Naive thymus-derived CD4-positive, alpha-beta T cell (primary cell): Measurements from ENCODE around the gene SPRTN. TPM values are rescaled to one million over a fixed set of nuclear protein-coding genes. Genes with fewer than 3 reads are reported as not detected.

Experiments used
- ATAC-seq: fragments of 150-1000 bp; cut with Tn5 transposase; 2 replicates; pipeline ENCODE4 v1.10.0; 2021; ENCODE audit warnings: mild to moderate bottlenecking, moderate library complexity
- CTCF ChIA-PET: fragments of 350-600 bp; sonication (Branson Sonifier 250); formaldehyde crosslinking; loops from one replicate; lab custom pipeline; 2021; ENCODE audit warnings: antibody characterized with exemption; lab: Charles Lee
- POLR2A ChIA-PET: fragments of 350-600 bp; sonication (Branson Sonifier 250); formaldehyde crosslinking; loops from one replicate; lab custom pipeline; 2021; ENCODE audit warnings: antibody characterized with exemption, inconsistent platforms; lab: Charles Lee
- DNase-seq, 9 donors: peaks; one replicate each; pipeline versions ENCODE4 v3.0.0 to v3.0.0-alpha.2; 2020 to 2022; ENCODE audit warnings: mixed read lengths in 1 of 9
- H3K27ac ChIP-seq: one replicate; pipeline ENCODE4 v1.7.0; 2013; ENCODE audit warnings: mild to moderate bottlenecking, low read depth, low read length, moderate library complexity
- H3K27me3 ChIP-seq, 2 donors: one replicate each; pipeline ENCODE4 v1.7.0; 2013; ENCODE audit warnings: low read length in 2 of 2, mild to moderate bottlenecking in 2 of 2, moderate library complexity in 2 of 2; ENCODE audit not compliant: control insufficient read depth in 2 of 2, insufficient read depth in 2 of 2
- H3K36me3 ChIP-seq, 3 experiments: 1 replicate in 2 of 3; 2 replicates in 1 of 3; pipeline ENCODE4 v1.7.0; 2013; ENCODE audit warnings: low read length in 3 of 3, mild to moderate bottlenecking in 3 of 3, moderate library complexity in 1 of 3; ENCODE audit not compliant: insufficient read depth in 3 of 3, control insufficient read depth in 2 of 3
- H3K4me1 ChIP-seq, 2 donors: one replicate each; pipeline ENCODE4 v1.7.0; 2013; ENCODE audit warnings: low read length in 2 of 2, mild to moderate bottlenecking in 2 of 2, moderate library complexity in 1 of 2; ENCODE audit not compliant: control insufficient read depth in 2 of 2, insufficient read depth in 2 of 2
- H3K4me3 ChIP-seq: 2 replicates; pipeline ENCODE4 v1.7.0; 2013; ENCODE audit warnings: mild to moderate bottlenecking, low read length
- H3K9me3 ChIP-seq, 3 experiments: 1 replicate in 2 of 3; 2 replicates in 1 of 3; pipeline ENCODE4 v1.7.0; 2013; ENCODE audit warnings: low read length in 3 of 3; ENCODE audit not compliant: control insufficient read depth in 2 of 3
- H3K27ac Mint-ChIP-seq, 9 donors: one replicate each; pipeline ENCODE4 v1.8.0; 2020 to 2022; ENCODE audit warnings: mixed read lengths in 9 of 9, mild to moderate bottlenecking in 8 of 9, moderate library complexity in 5 of 9, inconsistent platforms in 2 of 9
- H3K27me3 Mint-ChIP-seq, 5 donors: one replicate each; pipeline ENCODE4 v1.8.0; 2021 to 2022; ENCODE audit warnings: mixed read lengths in 5 of 5, mild to moderate bottlenecking in 1 of 5
- H3K36me3 Mint-ChIP-seq, 5 donors: one replicate each; pipeline ENCODE4 v1.8.0; 2020 to 2022; ENCODE audit warnings: mixed read lengths in 5 of 5, mild to moderate bottlenecking in 3 of 5, inconsistent platforms in 1 of 5
- H3K4me1 Mint-ChIP-seq, 7 donors: one replicate each; pipeline ENCODE4 v1.8.0; 2020 to 2022; ENCODE audit warnings: mixed read lengths in 7 of 7, mild to moderate bottlenecking in 3 of 7, inconsistent platforms in 1 of 7
- H3K4me3 Mint-ChIP-seq, 10 donors: one replicate each; pipeline ENCODE4 v1.8.0; 2020 to 2022; ENCODE audit warnings: mild to moderate bottlenecking in 10 of 10, mixed read lengths in 10 of 10, moderate library complexity in 6 of 10, inconsistent platforms in 2 of 10
- H3K9me3 Mint-ChIP-seq, 11 donors: one replicate each; pipeline ENCODE4 v1.8.0; 2020 to 2022; ENCODE audit warnings: mixed read lengths in 11 of 11, mild to moderate bottlenecking in 4 of 11, inconsistent platforms in 1 of 11, moderate library complexity in 1 of 11
- intact Hi-C, 2 donors: fragments of 100-400 bp; cut with micrococcal nuclease; formaldehyde crosslinking; loops; one replicate each; pipeline ENCODE4 v1.15.1; 2023
- polyA plus RNA-seq, 2 donors: library from polyadenylated mRNA; unstranded; fragments of 300-500 nt; fragmentation: Illumina TruSeq; gene quantifications; one replicate each; pipeline ENCODE4 v1.2.3, GENCODE V29; 2021
- total RNA-seq, 6 experiments: library from RNA in 5 of 6; stranded (reverse) in 5 of 6; gene quantifications; 1 replicate in 5 of 6; 2 replicates in 1 of 6; pipeline ENCODE4 v1.2.3 and lab custom pipeline; 2021 to 2026

SPRTN gene
- total and polyA plus RNA-seq, 7 experiments from 2014 or later, result 12.5 to 25.7 (median 17.0) TPM

GRCh38 chr1:231395076-231395997, 57.2 kb downstream of the SPRTN start:
- CTCF ChIA-PET, result no interaction called here
- no peak overlapping the region for H3K27ac ChIP-seq
- POLR2A ChIA-PET, result no interaction called here
- H3K4me3 Mint-ChIP-seq, result peak overlapping the region in 2 of 10 donors; percentile 14 to 41
- no peaks in the 10 kb centered on the region for H3K36me3 ChIP-seq
- H3K9me3 Mint-ChIP-seq, result no peaks in the 10 kb centered on the region
- H3K4me1 Mint-ChIP-seq, result peaks cover 50 to 88% (median 83%) of the 10 kb centered on the region in 7 donors
- H3K27me3 Mint-ChIP-seq, result no peaks in the 10 kb centered on the region
- H3K9me3 ChIP-seq, result no peaks in the 10 kb centered on the region
- no peak for ATAC-seq
- DNase-seq, result no peak
- intact Hi-C loops, result no loop called here
- H3K27me3 ChIP-seq, result no peaks in the 10 kb centered on the region
- H3K36me3 Mint-ChIP-seq, result peaks cover 0 to 24% (median 10%) of the 10 kb centered on the region in 5 donors
- no peak overlapping the region for H3K4me3 ChIP-seq
- H3K27ac Mint-ChIP-seq, result peak overlapping the region in 2 of 9 donors; percentile 9 to 42
- H3K4me1 ChIP-seq, result peaks cover 3 to 4% of the 10 kb centered on the region in 2 donors

- Histone ChIP-seq H3K9me3 (no peaks in the 10 kb centered on the region), H3K27me3 (no peaks in the 10 kb centered on the region), H3K4me1 (peaks cover 3 to 4% of the 10 kb centered on the region in 2 donors), H3K36me3 (no peaks in the 10 kb centered on the region), H3K4me3 (no peak overlapping the region), H3K27ac (no peak overlapping the region)
- no peak for DNase-seq
- Mint-ChIP-seq H3K9me3 (no peaks in the 10 kb centered on the region), H3K27ac (peak overlapping the region in 2 of 9 donors; percentile 26 to 42), H3K4me1 (peaks cover 44 to 88% (median 80%) of the 10 kb centered on the region in 7 donors), H3K4me3 (peak overlapping the region in 3 of 10 donors; percentile 14 to 41 (median 33)), H3K27me3 (no peaks in the 10 kb centered on the region), H3K36me3 (peaks cover 0 to 23% (median 8%) of the 10 kb centered on the region in 5 donors)
- intact Hi-C loops, result no loop called here
- ATAC-seq, result no peak
- ChIA-PET CTCF (no interaction called here), POLR2A (no interaction called here)
These were observed 57.9 kb downstream of the SPRTN start for GRCh38 chr1:231395998-231396390.

DNA sequence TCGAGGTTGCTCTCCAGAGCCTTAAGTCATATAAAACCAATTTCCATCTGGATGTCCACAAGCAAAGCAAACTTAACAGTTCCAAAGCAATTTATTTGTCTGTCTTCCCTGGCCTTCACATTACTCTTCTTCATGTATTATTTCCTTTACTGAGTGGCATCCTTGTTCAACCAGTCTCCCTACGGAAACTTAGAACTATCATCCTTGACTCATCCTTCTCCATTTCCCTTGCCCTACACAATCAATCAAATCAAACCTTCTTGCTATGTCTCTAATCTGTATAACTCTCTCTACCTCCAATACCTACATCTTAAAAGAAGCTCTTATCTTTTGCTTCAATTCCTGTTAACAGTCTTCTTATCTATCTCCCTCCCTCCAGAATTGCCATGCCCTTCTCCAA, 58.5 kb downstream of the SPRTN start:
- H3K4me1 ChIP-seq, result peaks cover 3 to 4% of the 10 kb centered on the region in 2 donors
- H3K4me3 Mint-ChIP-seq, result peak overlapping the region in 1 of 10 donors; percentile 18
- ATAC-seq, result no peak
- DNase-seq, result no peak
- peaks cover 41 to 90% (median 81%) of the 10 kb centered on the region in 7 donors for H3K4me1 Mint-ChIP-seq
- peak overlapping the region in 2 of 9 donors; percentile 0 to 28 for H3K27ac Mint-ChIP-seq
- H3K36me3 Mint-ChIP-seq, result peaks cover 0 to 23% (median 8%) of the 10 kb centered on the region in 5 donors
- H3K27me3 Mint-ChIP-seq, result no peaks in the 10 kb centered on the region
- POLR2A ChIA-PET, result no interaction called here
- CTCF ChIA-PET, result no interaction called here
- no peak overlapping the region for H3K27ac ChIP-seq
- no peaks in the 10 kb centered on the region for H3K36me3 ChIP-seq
- intact Hi-C loops, result no loop called here
- H3K4me3 ChIP-seq, result no peak overlapping the region
- H3K9me3 ChIP-seq, result no peaks in the 10 kb centered on the region
- H3K9me3 Mint-ChIP-seq, result no peaks in the 10 kb centered on the region
- no peaks in the 10 kb centered on the region for H3K27me3 ChIP-seq

GRCh38 chr1:231397886-231398671, 60.0 kb downstream of the SPRTN start:
- Histone ChIP-seq H3K27me3 (no peaks in the 10 kb centered on the region), H3K9me3 (no peaks in the 10 kb centered on the region), H3K4me1 (peaks cover 0 to 4% of the 10 kb centered on the region in 2 donors), H3K36me3 (no peaks in the 10 kb centered on the region), H3K4me3 (no peak overlapping the region), H3K27ac (no peak overlapping the region)
- H3K4me3 Mint-ChIP-seq, result peak overlapping the region in 1 of 10 donors; percentile 11
- H3K36me3 Mint-ChIP-seq, result peaks cover 0 to 17% (median 4%) of the 10 kb centered on the region in 5 donors
- intact Hi-C loops, result no loop called here
- no peaks in the 10 kb centered on the region for H3K27me3 Mint-ChIP-seq
- ATAC-seq, result no peak
- POLR2A ChIA-PET, result no interaction called here
- peaks cover 33 to 94% (median 73%) of the 10 kb centered on the region in 7 donors for H3K4me1 Mint-ChIP-seq
- no peaks in the 10 kb centered on the region for H3K9me3 Mint-ChIP-seq
- DNase-seq, result no peak
- no peak overlapping the region for H3K27ac Mint-ChIP-seq
- CTCF ChIA-PET, result no interaction called here

- Histone ChIP-seq H3K27ac (no peak overlapping the region), H3K4me1 (peaks cover 0 to 4% of the 10 kb centered on the region in 2 donors), H3K9me3 (no peaks in the 10 kb centered on the region), H3K27me3 (no peaks in the 10 kb centered on the region), H3K4me3 (no peak overlapping the region), H3K36me3 (no peaks in the 10 kb centered on the region)
- ChIA-PET POLR2A (no interaction called here), CTCF (interaction anchor here (1.5 kb wide), 1 partner anchor 12 kb away, joined by 3 read pairs; no protein-coding TSS in a partner anchor)
- Mint-ChIP-seq H3K27me3 (no peaks in the 10 kb centered on the region), H3K27ac (no peak overlapping the region), H3K36me3 (peaks cover 0 to 19% (median 4%) of the 10 kb centered on the region in 5 donors), H3K4me3 (no peak overlapping the region), H3K9me3 (no peaks in the 10 kb centered on the region), H3K4me1 (peaks cover 27 to 68% (median 51%) of the 10 kb centered on the region in 7 donors)
- no peak for ATAC-seq
- DNase-seq, result no peak
- intact Hi-C loops, result no loop called here
These were observed 63.4 kb downstream of the SPRTN start for GRCh38 chr1:231401478-231401877.

GRCh38 chr1:231404318-231404717, 66.2 kb downstream of the SPRTN start:
- Mint-ChIP-seq H3K4me1 (peaks cover 12 to 41% (median 25%) of the 10 kb centered on the region in 7 donors), H3K27ac (no peak overlapping the region), H3K9me3 (no peaks in the 10 kb centered on the region), H3K36me3 (peaks cover 0 to 16% (median 0%) of the 10 kb centered on the region in 5 donors), H3K27me3 (no peaks in the 10 kb centered on the region), H3K4me3 (peak overlapping the region in 1 of 10 donors; percentile 51)
- ChIA-PET CTCF (interaction anchor here (0.6 kb wide), 1 partner anchor 107 kb away, joined by 4 read pairs; no protein-coding TSS in a partner anchor), POLR2A (interaction anchor here (0.6 kb wide), 1 partner anchor 14 kb away, joined by 3 read pairs; no protein-coding TSS in a partner anchor)
- Histone ChIP-seq H3K4me1 (peaks cover 0 to 8% of the 10 kb centered on the region in 2 donors), H3K9me3 (no peaks in the 10 kb centered on the region), H3K27me3 (no peaks in the 10 kb centered on the region), H3K36me3 (peaks cover 0 to 4% (median 0%) of the 10 kb centered on the region in 3 experiments), H3K27ac (no peak overlapping the region), H3K4me3 (no peak overlapping the region)
- intact Hi-C loops, result no loop called here
- no peak for ATAC-seq
- no peak for DNase-seq
